ENCODE measurements around the gene CRNKL1. TPM values are rescaled to one million over a fixed set of nuclear protein-coding genes. Genes with fewer than 3 reads are reported as not detected.
A peak's percentile ranks its signal among the peaks of the same experiment; 100 is the strongest.

CRNKL1 gene
- polyA plus RNA-seq, 1 donor (not counting 4 experiments of a cell fraction or from before 2014, with no cell fraction given): 11.0 TPM

DNA sequence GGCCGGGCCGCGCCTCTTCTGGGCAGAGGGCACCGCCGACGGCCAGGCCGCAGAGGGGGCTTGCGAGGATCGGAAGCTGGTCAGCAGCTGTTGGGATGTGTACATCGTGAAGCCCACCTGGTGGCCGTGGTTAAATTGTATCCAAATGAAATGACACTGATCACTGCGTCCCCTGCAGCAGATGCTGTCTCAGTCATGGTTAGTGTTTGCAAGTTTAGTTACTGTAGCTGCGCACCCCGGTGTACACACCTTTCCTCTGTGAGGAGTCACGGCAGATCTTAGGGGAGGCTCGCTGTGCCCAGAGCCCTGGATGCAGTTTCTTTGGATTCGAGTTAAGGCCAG lies 34.5 kb downstream of the CRNKL1 start:
- dilution Hi-C loops (cut with MboI; ENCODE audit: extremely low pct_ligation_motif_present, low sequenced_read_pairs): no loop called here
- H3K4me2 ChIP-seq (ENCODE audit: control insufficient read depth, extremely low read depth, insufficient read depth, low read depth, low read length): peak overlapping the region; percentile 92
- peak overlapping the region; percentile 80 for H2AFZ ChIP-seq (ENCODE audit: control insufficient read depth, low read length)
- no peaks in the 10 kb centered on the region for H3K27me3 ChIP-seq (ENCODE audit: control insufficient read depth, extremely low read depth, insufficient read depth, low read length)
- peaks cover 5 to 30% of the 10 kb centered on the region in 2 experiments for H3K36me3 ChIP-seq (ENCODE audit: control insufficient read depth in 2 of 2, extremely low read depth in 1 of 2, insufficient read depth in 2 of 2, low read length in 2 of 2)
- H3K27ac ChIP-seq (ENCODE audit: control insufficient read depth, insufficient read depth, low read length): peak overlapping the region; percentile 85
- H4K20me1 ChIP-seq (ENCODE audit: control insufficient read depth, extremely low read depth, insufficient read depth, low read length): no peaks in the 10 kb centered on the region
- peak overlapping the region; percentile 84 to 96 (median 92) for H3K4me3 ChIP-seq (ENCODE audit: control insufficient read depth in 2 of 3, extremely low read depth in 1 of 3, insufficient read depth in 2 of 3, low read depth in 1 of 3, low read length in 3 of 3)
- H3K4me1 ChIP-seq (ENCODE audit: control insufficient read depth, extremely low read depth, insufficient read depth, low read length): peaks cover 19% of the 10 kb centered on the region
- H3K9me1 ChIP-seq (ENCODE audit: control insufficient read depth, extremely low read depth, insufficient read depth, low read length): peaks cover 2% of the 10 kb centered on the region
- no peak for DNase-seq (ENCODE audit: low read depth, low spot score)
- no peaks in the 10 kb centered on the region for H3K9me3 ChIP-seq (ENCODE audit: control insufficient read depth, low read depth, low read length)
- H3K79me2 ChIP-seq (ENCODE audit: control insufficient read depth, insufficient read depth, low read length): peaks cover 57% of the 10 kb centered on the region
- TF ChIP-seq EZH2 (IDR thresholded peaks at IDR 0.05; ENCODE audit: low read length): no peak
- FAIRE-seq: no peak
- H3K9ac ChIP-seq (ENCODE audit: control insufficient read depth, extremely low read depth, insufficient read depth, low read length): peak overlapping the region; percentile 95

DNA sequence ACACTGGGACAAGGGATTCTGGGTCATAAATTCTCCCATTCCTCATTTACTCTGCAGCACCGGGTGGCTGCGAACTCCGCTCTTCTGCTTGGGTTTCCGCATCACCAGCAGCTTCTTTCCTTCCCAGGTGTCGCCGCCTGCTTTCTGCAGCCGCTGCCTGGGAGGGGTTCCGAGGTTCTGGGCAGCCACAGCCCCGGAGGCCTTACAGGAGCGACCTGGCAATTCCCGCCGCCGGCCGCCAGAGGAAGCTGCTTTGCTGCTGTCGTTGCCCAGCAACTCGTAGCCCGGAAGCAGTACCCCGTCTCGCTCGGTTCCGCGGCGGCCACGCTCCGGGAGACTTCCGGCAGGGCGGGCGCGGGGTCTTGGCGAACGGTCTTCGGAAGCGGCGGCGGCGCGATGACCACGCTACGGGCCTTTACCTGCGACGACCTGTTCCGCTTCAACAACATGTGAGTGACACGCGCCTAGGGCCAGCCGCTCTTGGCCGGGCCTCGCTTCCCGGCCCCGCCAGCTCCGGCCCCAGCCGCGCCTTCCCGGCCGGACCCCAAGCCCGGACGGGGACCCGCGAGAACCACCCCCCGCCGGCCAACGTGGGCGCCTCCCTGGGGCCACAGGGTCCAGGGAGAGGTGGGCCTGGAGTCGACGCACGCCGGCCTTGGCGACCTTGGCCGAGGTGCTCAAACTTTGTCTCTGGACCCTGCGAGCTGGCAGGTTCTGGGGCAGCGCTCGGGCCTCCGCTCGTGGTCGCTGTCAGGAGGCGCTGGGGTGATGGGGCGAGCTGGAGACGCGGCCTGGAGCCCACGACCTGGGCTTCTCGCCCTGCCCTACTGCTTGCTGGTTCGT lies 35.0 kb downstream of the CRNKL1 start, which contains the start of gene NAA20:
TSS of gene NAA20 (plus strand) at position 362 of the 843 bp plus-strand sequence. CDS start at position 397, 35 bp downstream.
- peak; percentile 62 for DNase-seq (ENCODE audit: low read depth, low spot score)
- H3K36me3 ChIP-seq (ENCODE audit: control insufficient read depth in 2 of 2, extremely low read depth in 1 of 2, insufficient read depth in 2 of 2, low read length in 2 of 2): peaks cover 2 to 26% of the 10 kb centered on the region in 2 experiments
- peaks cover 2% of the 10 kb centered on the region for H3K9me1 ChIP-seq (ENCODE audit: control insufficient read depth, extremely low read depth, insufficient read depth, low read length)
- peak within 1 kb of the TSS; percentile 85 for H3K27ac ChIP-seq (ENCODE audit: control insufficient read depth, insufficient read depth, low read length)
- H3K9me3 ChIP-seq (ENCODE audit: control insufficient read depth, low read depth, low read length): no peaks in the 10 kb centered on the region
- dilution Hi-C loops (cut with MboI; ENCODE audit: extremely low pct_ligation_motif_present, low sequenced_read_pairs): no loop called here
- H3K27me3 ChIP-seq (ENCODE audit: control insufficient read depth, extremely low read depth, insufficient read depth, low read length): no peaks in the 10 kb centered on the region
- H3K9ac ChIP-seq (ENCODE audit: control insufficient read depth, extremely low read depth, insufficient read depth, low read length): peak within 1 kb of the TSS; percentile 95
- peaks cover 19% of the 10 kb centered on the region for H3K4me1 ChIP-seq (ENCODE audit: control insufficient read depth, extremely low read depth, insufficient read depth, low read length)
- no peaks in the 10 kb centered on the region for H4K20me1 ChIP-seq (ENCODE audit: control insufficient read depth, extremely low read depth, insufficient read depth, low read length)
- peak within 1 kb of the TSS; percentile 80 for H2AFZ ChIP-seq (ENCODE audit: control insufficient read depth, low read length)
- FAIRE-seq: no peak
- peaks cover 51% of the 10 kb centered on the region for H3K79me2 ChIP-seq (ENCODE audit: control insufficient read depth, insufficient read depth, low read length)
- H3K4me3 ChIP-seq (ENCODE audit: control insufficient read depth in 2 of 3, extremely low read depth in 1 of 3, insufficient read depth in 2 of 3, low read depth in 1 of 3, low read length in 3 of 3): peak within 1 kb of the TSS; percentile 84 to 96 (median 92)
- TF ChIP-seq EZH2 (IDR thresholded peaks at IDR 0.05; ENCODE audit: low read length): no peak
- TF ChIP-seq, protein P1, sequence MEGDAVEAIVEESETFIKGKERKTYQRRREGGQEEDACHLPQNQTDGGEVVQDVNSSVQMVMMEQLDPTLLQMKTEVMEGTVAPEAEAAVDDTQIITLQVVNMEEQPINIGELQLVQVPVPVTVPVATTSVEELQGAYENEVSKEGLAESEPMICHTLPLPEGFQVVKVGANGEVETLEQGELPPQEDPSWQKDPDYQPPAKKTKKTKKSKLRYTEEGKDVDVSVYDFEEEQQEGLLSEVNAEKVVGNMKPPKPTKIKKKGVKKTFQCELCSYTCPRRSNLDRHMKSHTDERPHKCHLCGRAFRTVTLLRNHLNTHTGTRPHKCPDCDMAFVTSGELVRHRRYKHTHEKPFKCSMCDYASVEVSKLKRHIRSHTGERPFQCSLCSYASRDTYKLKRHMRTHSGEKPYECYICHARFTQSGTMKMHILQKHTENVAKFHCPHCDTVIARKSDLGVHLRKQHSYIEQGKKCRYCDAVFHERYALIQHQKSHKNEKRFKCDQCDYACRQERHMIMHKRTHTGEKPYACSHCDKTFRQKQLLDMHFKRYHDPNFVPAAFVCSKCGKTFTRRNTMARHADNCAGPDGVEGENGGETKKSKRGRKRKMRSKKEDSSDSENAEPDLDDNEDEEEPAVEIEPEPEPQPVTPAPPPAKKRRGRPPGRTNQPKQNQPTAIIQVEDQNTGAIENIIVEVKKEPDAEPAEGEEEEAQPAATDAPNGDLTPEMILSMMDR (optimal IDR thresholded peaks at IDR 0.05 in 1 of 3, IDR thresholded peaks at IDR 0.05 in 1 of 3, conservative IDR thresholded peaks at IDR 0.05 in 1 of 3; ENCODE audit: extremely low read depth in 1 of 3, insufficient read depth in 2 of 3, low read length in 3 of 3): peak; percentile 48 to 83 (median 83)
- H3K4me2 ChIP-seq (ENCODE audit: control insufficient read depth, extremely low read depth, insufficient read depth, low read depth, low read length): peak within 1 kb of the TSS; percentile 92

Measured in keratinocyte (primary cell).